ENCODE data around the gene ADAMTS16. TPM values are rescaled to one million over a fixed set of nuclear protein-coding genes. Genes with fewer than 3 reads are reported as not detected.
"Not testable (repeated sequence)": the region's sequence is repeated elsewhere in the genome, so short reads cannot be mapped to it uniquely, and the experiment has no call there.

Gene ADAMTS16
- total and polyA plus RNA-seq, 11 donors: 0.05 to 4.7 (median 0.16) TPM; not detected in 8

DNA sequence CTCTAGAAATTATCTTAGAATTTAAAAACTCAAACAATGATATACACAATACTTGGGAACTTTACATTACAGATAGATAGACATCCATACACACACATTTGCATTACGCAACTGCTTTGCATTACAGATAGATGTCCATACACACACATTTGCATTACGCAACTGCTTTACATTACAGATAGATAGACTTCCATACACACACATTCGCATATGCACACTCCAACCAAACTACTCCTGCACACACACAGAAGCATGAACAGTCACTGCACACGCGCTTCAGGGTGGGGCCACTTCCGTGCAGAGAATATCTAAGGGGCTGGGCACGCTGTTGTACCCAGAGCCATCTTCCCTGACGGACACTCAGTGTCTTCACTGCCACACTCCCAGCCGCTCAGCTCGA, 7.9 kb upstream of the ADAMTS16 start:
- ATAC-seq (no peak), DNase-seq (no peak)
- TF ChIP-seq, protein P1, sequence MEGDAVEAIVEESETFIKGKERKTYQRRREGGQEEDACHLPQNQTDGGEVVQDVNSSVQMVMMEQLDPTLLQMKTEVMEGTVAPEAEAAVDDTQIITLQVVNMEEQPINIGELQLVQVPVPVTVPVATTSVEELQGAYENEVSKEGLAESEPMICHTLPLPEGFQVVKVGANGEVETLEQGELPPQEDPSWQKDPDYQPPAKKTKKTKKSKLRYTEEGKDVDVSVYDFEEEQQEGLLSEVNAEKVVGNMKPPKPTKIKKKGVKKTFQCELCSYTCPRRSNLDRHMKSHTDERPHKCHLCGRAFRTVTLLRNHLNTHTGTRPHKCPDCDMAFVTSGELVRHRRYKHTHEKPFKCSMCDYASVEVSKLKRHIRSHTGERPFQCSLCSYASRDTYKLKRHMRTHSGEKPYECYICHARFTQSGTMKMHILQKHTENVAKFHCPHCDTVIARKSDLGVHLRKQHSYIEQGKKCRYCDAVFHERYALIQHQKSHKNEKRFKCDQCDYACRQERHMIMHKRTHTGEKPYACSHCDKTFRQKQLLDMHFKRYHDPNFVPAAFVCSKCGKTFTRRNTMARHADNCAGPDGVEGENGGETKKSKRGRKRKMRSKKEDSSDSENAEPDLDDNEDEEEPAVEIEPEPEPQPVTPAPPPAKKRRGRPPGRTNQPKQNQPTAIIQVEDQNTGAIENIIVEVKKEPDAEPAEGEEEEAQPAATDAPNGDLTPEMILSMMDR (IDR thresholded peaks at IDR 0.05): no peak
- TF ChIP-seq POLR2A (IDR thresholded peaks at IDR 0.05): no peak
- no peaks in the 10 kb centered on the region for H3K4me1 ChIP-seq
- no peaks in the 10 kb centered on the region for H3K9me3 ChIP-seq
- no peaks in the 10 kb centered on the region for H3K36me3 ChIP-seq
- no peak overlapping the region for H3K27ac ChIP-seq
- H3K4me3 ChIP-seq: no peak overlapping the region
- no peaks in the 10 kb centered on the region for H3K27me3 ChIP-seq
- WGBS, 4 donors: 80 to 84% (median 81%) methylated on average over 10 of the region's 10 CpGs
- intact Hi-C loops (cut with DNase I): loop anchor here in 1 of 10 donors (5.0 to 10.0 kb wide), 2 partner anchors 257 to 280 kb away; no protein-coding TSS in a partner anchor

DNA sequence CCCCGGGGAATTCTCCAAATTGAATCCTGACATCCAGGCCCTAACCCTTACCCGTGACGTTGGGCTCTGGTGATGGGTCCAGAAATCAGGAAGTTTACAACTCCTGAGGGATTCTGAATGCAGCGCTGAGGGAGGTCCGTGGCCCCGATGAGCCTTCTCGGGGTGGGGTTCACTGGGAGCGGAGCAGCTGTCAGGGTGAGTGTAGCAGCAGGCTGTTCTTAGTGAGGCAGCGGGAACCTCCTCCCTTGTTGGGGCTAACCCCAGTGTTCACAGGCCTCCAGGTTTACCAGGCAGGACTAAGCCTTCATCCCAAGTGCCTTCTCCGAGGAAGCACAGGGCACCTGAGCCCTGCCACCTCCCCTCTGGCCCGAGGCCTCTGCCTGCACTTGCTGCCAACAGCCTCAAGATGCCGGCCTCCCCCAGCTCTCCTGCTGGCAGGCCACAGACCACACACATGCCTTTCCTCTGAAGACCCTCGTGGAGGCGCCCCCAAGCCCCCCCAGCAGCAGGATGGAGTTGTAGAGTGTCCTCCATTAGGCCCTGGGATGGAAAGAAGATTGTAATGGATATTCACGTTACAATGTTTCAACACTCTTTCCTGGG, 7.3 kb upstream of the ADAMTS16 start:
- TF ChIP-seq, protein P1 (IDR thresholded peaks at IDR 0.05): no peak
- TF ChIP-seq POLR2A (IDR thresholded peaks at IDR 0.05): no peak
- ATAC-seq (no peak), DNase-seq (no peak)
- H3K36me3 ChIP-seq: no peaks in the 10 kb centered on the region
- H3K27ac ChIP-seq: no peak overlapping the region
- no peaks in the 10 kb centered on the region for H3K9me3 ChIP-seq
- no peaks in the 10 kb centered on the region for H3K4me1 ChIP-seq
- no peaks in the 10 kb centered on the region for H3K27me3 ChIP-seq
- intact Hi-C loops (cut with DNase I): loop anchor here in 1 of 10 donors (5.0 to 10.0 kb wide), 2 partner anchors 258 to 280 kb away; no protein-coding TSS in a partner anchor
- no peak overlapping the region for H3K4me3 ChIP-seq
- WGBS, 4 donors: 53 to 81% (median 76%) methylated on average over 7 to 15 of the region's 15 CpGs

DNA sequence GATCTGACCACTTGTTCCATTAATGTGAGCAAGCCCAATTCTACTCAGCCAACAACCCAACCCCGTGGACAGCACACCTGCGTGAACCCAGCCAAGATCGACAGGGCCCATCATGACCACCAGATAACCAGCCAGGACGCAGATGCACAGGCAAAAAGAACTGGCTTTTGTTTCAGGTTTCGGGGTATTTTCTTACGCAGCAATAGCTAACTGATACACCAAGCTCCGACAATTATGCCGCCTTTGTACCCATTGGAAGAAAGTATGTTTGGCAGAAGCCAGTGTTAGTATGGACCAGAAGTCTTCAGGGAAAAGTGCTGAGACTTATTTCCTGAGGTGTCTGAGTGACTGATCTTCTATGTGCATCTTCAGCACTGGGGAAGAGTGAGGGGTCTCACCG, 6.0 kb upstream of the ADAMTS16 start:
- intact Hi-C loops (cut with DNase I): loop anchor here in 1 of 10 donors (5.0 to 10.0 kb wide), 2 partner anchors 259 to 278 kb away; no protein-coding TSS in a partner anchor
- no peaks in the 10 kb centered on the region for H3K9me3 ChIP-seq
- no peak overlapping the region for H3K4me3 ChIP-seq
- no peak for TF ChIP-seq POLR2A (IDR thresholded peaks at IDR 0.05)
- TF ChIP-seq, protein P1 (IDR thresholded peaks at IDR 0.05): no peak
- ATAC-seq (no peak), DNase-seq (no peak)
- peaks cover under 1 to 4% (median 2%) of the 10 kb centered on the region in 9 donors for H3K27me3 ChIP-seq
- 91 to 97% (median 94%) methylated on average over 9 of the region's 9 CpGs for WGBS, 4 donors
- no peaks in the 10 kb centered on the region for H3K36me3 ChIP-seq
- H3K4me1 ChIP-seq: no peaks in the 10 kb centered on the region
- H3K27ac ChIP-seq: no peak overlapping the region

DNA sequence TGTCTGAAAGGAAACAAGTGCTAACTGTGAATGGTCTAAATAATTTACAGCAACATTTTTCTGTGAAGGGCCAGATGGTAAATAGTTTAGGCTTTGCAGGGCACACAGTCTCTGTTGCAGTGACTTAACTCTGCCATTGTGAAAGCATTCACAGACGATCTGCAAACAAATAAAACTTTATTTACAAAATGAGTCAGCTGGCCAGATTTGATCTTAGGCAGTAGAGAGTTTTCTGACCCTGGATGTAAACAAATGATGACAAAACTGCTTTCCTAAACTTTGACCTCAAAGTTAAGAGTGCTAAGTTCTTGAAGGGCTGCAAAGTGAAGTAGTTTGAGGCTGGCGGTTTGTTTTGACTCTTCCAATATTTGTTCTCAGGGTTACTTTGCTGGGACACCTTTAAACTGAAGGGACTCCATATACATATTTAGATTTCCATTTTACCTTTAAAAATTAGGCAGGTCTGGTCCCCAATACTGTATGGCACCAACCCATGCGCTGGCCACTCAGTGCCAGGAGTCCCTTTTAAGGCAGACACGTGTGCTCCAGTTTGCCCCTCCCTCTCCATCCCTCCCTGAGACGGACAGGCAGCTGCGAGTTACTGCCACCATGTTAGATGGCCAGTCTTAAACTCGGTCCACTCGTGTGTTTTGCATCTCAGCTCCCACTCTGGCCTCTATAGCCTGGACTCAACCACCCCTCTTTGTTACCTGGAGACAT, 4.0 kb upstream of the ADAMTS16 start:
- Histone ChIP-seq H3K27me3 (peaks cover 15 to 24% (median 22%) of the 10 kb centered on the region in 9 donors), H3K4me3 (no peak overlapping the region), H3K9me3 (no peaks in the 10 kb centered on the region), H3K4me1 (peaks cover 3 to 18% (median 5%) of the 10 kb centered on the region in 12 donors), H3K36me3 (no peaks in the 10 kb centered on the region), H3K27ac (no peak overlapping the region)
- DNase-seq: no peak
- no peak for ATAC-seq
- intact Hi-C loops (cut with DNase I): loop anchor here in 1 of 10 donors (10.0 kb wide), 1 partner anchor 261 kb away; no protein-coding TSS in a partner anchor
- 47 to 58% (median 55%) methylated on average over 8 of the region's 8 CpGs for WGBS, 4 donors
- TF ChIP-seq, protein P1 (IDR thresholded peaks at IDR 0.05): no peak
- no peak for TF ChIP-seq POLR2A (IDR thresholded peaks at IDR 0.05)

DNA sequence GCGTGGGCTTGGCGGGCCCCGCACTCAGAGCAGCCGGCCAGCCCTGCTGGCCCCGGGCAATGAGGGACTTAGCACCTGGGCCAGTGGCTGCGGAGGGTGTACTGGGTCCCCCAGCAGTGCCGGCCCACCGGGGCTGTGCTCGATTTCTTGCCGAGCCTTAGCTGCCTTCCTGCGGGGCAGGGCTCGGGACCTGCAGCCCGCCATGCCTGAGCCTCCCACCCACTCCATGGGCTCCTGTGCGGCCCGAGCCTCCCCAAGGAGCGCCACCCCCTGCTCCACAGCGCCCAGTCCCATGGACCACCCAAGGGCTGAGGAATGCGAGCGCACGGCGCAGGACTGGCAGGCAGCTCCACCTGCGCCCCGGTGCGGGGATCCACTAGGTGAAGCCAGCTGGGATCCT, 2.3 kb upstream of the ADAMTS16 start:
- H3K27ac ChIP-seq, H3K4me3 ChIP-seq, DNase-seq, H3K9me3 ChIP-seq, H3K36me3 ChIP-seq, ATAC-seq: not testable (repeated sequence)
- Histone ChIP-seq H3K4me1 (peaks cover 3 to 22% (median 8%) of the 10 kb centered on the region in 12 donors), H3K27me3 (peaks cover 15 to 38% (median 26%) of the 10 kb centered on the region in 9 donors)
- WGBS, 4 donors: 91 to 100% (median 95%) methylated on average over 6 to 24 of the region's 24 CpGs
- intact Hi-C loops (cut with DNase I): loop anchor here in 1 of 10 donors (10.0 kb wide), 1 partner anchor 263 kb away; no protein-coding TSS in a partner anchor
